ENCODE measurements around the gene RPL5. TPM values are rescaled to one million over a fixed set of nuclear protein-coding genes. Genes with fewer than 3 reads are reported as not detected.

RPL5 gene
- total and polyA plus RNA-seq, 2 donors from 2014 or later, result 786 to 1,286 TPM

DNA sequence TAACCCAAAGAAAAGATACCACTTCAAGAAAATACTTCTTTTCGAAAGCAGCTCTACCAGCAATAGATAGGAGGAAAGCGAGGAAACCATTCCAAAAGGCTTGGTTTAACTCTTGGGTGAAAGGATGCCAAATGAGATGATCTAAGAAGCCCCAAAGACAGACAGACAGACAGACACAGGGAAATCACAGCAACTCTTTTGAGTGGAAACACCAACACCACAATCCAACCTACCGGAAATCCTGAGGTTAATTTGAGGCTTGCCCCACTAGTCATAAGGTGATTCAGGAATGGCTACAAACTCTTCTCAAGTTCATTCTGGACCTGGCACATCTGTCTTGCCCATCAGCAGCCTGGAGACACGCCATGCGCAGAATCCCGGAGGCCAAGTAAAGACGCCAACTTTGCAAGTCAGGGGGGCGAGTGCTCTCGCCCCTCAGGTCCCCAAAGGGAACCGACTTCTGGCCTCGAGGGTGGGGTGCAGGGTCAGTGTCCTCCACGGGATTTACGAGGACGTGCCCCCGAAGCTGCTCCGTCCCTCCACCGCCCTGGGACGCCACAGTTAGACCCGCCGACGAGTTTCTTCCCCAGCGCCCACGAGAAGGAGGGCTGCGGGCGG, 47.7 kb upstream of the RPL5 start:
- H3K36me3 ChIP-seq (ENCODE audit: control insufficient read depth in 2 of 3, insufficient read depth in 3 of 3, low read length in 3 of 3), result no peaks in the 10 kb centered on the region
- H3K9me3 ChIP-seq (ENCODE audit: control insufficient read depth in 2 of 3, insufficient read depth in 1 of 3, low read length in 3 of 3), result no peaks in the 10 kb centered on the region
- no peaks in the 10 kb centered on the region for H3K4me1 ChIP-seq (ENCODE audit: control insufficient read depth in 2 of 3, insufficient read depth in 2 of 3, low read depth in 1 of 3, low read length in 3 of 3)
- FAIRE-seq, result no peak
- peak overlapping the region; percentile 62 to 95 (median 86) for H3K4me3 ChIP-seq (ENCODE audit: low read length in 3 of 3)
- TF ChIP-seq, protein P1, sequence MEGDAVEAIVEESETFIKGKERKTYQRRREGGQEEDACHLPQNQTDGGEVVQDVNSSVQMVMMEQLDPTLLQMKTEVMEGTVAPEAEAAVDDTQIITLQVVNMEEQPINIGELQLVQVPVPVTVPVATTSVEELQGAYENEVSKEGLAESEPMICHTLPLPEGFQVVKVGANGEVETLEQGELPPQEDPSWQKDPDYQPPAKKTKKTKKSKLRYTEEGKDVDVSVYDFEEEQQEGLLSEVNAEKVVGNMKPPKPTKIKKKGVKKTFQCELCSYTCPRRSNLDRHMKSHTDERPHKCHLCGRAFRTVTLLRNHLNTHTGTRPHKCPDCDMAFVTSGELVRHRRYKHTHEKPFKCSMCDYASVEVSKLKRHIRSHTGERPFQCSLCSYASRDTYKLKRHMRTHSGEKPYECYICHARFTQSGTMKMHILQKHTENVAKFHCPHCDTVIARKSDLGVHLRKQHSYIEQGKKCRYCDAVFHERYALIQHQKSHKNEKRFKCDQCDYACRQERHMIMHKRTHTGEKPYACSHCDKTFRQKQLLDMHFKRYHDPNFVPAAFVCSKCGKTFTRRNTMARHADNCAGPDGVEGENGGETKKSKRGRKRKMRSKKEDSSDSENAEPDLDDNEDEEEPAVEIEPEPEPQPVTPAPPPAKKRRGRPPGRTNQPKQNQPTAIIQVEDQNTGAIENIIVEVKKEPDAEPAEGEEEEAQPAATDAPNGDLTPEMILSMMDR (IDR thresholded peaks at IDR 0.05; ENCODE audit: borderline replicate concordance, extremely low read depth, insufficient read depth), result no peak
- peak overlapping the region; percentile 8 to 95 (median 88) for H3K9ac ChIP-seq (ENCODE audit: low read length in 3 of 3)
- intact Hi-C loops (cut with DNase I), result no loop called here
- H3K27me3 ChIP-seq (ENCODE audit: control insufficient read depth, insufficient read depth, low read length), result no peaks in the 10 kb centered on the region
- H3K27ac ChIP-seq (ENCODE audit: low read depth in 2 of 2, low read length in 2 of 2), result peak overlapping the region; percentile 98
- DNase-seq, result peak in 3 of 5 donors; percentile 41 to 71 (median 67)

DNA sequence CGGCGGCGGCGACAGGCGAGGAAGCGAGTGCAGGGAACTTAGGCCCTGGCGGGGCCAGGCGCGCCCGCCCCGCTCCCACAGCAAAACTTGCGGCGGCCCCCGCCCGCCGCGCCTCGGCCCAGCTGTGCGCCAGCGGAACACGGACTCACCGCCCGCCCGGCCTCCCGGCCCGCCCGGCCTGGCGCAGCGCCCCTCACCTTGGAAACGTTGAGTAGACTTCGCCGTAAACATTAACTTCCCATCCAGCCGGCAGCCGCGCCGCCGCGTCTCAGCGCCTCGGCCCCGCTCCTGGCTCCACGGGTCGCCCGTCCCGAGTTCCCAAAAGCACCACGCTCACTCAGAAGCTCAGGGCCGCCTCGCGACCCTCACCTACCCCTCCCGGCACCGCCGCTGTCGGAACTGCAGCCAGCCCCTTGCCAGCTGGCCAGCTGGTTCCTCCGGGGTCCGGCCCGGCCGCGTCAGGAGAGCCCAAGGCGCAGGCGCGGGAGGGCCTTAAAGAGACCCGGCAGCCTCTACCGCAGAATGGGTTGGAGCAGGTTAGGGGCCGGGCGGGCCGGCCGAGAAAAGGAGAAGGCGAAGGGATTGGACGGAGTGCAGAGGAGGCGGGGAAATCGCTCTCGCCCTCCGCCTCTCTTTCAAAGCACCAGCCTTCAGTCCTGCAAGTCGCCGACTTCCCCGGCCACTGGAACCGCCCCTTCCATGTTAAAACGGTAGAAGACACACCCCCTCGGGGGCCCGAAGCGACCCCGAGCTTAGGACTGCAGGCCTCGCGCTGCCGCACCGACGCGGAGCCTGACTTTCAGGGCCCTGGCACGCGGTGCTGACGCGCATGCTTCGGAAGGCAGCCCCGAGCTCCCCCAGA, 47.0 kb upstream of the RPL5 start, which contains the start of gene EVI5:
Gene EVI5 (minus strand): TSS at position 470 of the 862 bp plus-strand sequence. CDS start 48,562 bp downstream, outside the sequence.
- Histone ChIP-seq H3K9me3 (ENCODE audit: control insufficient read depth in 2 of 3, insufficient read depth in 1 of 3, low read length in 3 of 3) (no peaks in the 10 kb centered on the region), H3K9ac (ENCODE audit: low read length in 3 of 3) (peak within 1 kb of the TSS; percentile 60 to 95 (median 88)), H3K27me3 (ENCODE audit: control insufficient read depth, insufficient read depth, low read length) (no peaks in the 10 kb centered on the region), H3K36me3 (ENCODE audit: control insufficient read depth in 2 of 3, insufficient read depth in 3 of 3, low read length in 3 of 3) (no peaks in the 10 kb centered on the region), H3K4me1 (ENCODE audit: control insufficient read depth in 2 of 3, insufficient read depth in 2 of 3, low read depth in 1 of 3, low read length in 3 of 3) (no peaks in the 10 kb centered on the region), H3K27ac (ENCODE audit: low read depth in 2 of 2, low read length in 2 of 2) (peak within 1 kb of the TSS; percentile 98), H3K4me3 (ENCODE audit: low read length in 3 of 3) (peak within 1 kb of the TSS; percentile 62 to 95 (median 86))
- DNase-seq, result peak; percentile 98 to 99 (median 98)
- TF ChIP-seq, protein P1 (IDR thresholded peaks at IDR 0.05; ENCODE audit: borderline replicate concordance, extremely low read depth, insufficient read depth), result no peak
- FAIRE-seq, result no peak
- intact Hi-C loops (cut with DNase I), result no loop called here

DNA sequence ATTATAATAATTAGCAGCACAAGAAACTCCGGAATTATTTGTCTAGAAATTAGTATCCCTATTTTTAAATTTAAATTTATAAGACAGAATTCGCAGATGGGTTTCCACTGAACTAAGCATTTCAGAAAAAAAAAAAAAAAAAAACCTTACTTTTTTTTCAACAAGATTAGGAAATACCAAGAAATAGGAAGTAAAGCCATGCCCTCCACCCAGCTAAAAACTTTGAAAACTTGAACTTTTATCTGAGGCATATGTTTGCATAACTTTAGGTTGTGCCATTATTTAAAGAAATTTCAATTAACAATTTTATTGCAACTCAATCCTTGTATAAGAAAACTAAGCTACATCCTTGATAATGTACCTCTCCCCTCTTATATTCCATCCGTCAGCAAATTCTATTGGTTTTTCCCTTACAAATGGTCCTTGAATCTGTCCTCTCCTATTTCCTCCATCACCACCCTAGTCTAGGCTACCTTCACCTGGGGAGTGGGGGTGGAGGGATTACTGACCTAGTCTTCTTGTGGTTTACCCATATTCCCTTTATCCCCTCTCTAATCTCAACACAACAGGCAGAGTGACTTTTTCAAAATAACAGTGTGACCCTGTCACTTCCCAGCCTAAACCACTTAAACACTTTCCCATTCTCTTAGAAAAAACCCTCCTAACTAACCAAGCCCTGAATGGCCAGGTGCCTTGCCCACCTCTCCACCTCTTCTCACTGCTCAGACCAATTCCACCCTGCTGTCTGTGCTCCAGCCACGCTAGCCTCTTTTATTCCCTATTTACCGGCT, 45.5 kb upstream of the RPL5 start:
- H3K4me1 ChIP-seq (ENCODE audit: control insufficient read depth in 2 of 3, insufficient read depth in 2 of 3, low read depth in 1 of 3, low read length in 3 of 3), result no peaks in the 10 kb centered on the region
- H3K27ac ChIP-seq (ENCODE audit: low read depth in 2 of 2, low read length in 2 of 2), result no peak overlapping the region
- H3K27me3 ChIP-seq (ENCODE audit: control insufficient read depth, insufficient read depth, low read length), result no peaks in the 10 kb centered on the region
- intact Hi-C loops (cut with DNase I), result no loop called here
- H3K9me3 ChIP-seq (ENCODE audit: control insufficient read depth in 2 of 3, insufficient read depth in 1 of 3, low read length in 3 of 3), result no peaks in the 10 kb centered on the region
- no peak for DNase-seq
- no peaks in the 10 kb centered on the region for H3K36me3 ChIP-seq (ENCODE audit: control insufficient read depth in 2 of 3, insufficient read depth in 3 of 3, low read length in 3 of 3)
- H3K9ac ChIP-seq (ENCODE audit: low read length in 3 of 3), result no peak overlapping the region
- FAIRE-seq, result no peak
- no peak overlapping the region for H3K4me3 ChIP-seq (ENCODE audit: low read length in 3 of 3)
- TF ChIP-seq, protein P1 (IDR thresholded peaks at IDR 0.05; ENCODE audit: borderline replicate concordance, extremely low read depth, insufficient read depth), result no peak
